Measurements from ENCODE around the gene KCNJ6.

- TF ChIP-seq POLR2A (IDR thresholded peaks at IDR 0.05) (no peak), CTCF (IDR thresholded peaks at IDR 0.05 in 4 of 5, conservative IDR thresholded peaks at IDR 0.05 in 1 of 5) (no peak)
Measured at GRCh38 chr21:37849506-37850102, 66.7 kb downstream of the KCNJ6 start.
